NB4 (cell line): ENCODE results near the gene ATF7IP2.
"Not testable (repeated sequence)": the region's sequence is repeated elsewhere in the genome, so short reads cannot be mapped to it uniquely, and the experiment has no call there.

ENCODE experiments used
- DNase-seq: peaks from one replicate; pipeline ENCODE4 v3.0.0; 2010; ENCODE audit warnings: low read depth
- H3K4me3 ChIP-seq: one replicate; pipeline ENCODE4 v1.5.1; 2011; ENCODE audit warnings: mild to moderate bottlenecking, low read depth, low read length, moderate library complexity
- MYC ChIP-seq: IDR thresholded peaks from 2 replicates; pipeline ENCODE4 v1.6.1; 2011; ENCODE audit warnings: low read depth, low read length
- POLR2A ChIP-seq: IDR thresholded peaks from 2 replicates; pipeline ENCODE4 v1.6.1; 2011; ENCODE audit warnings: mild to moderate bottlenecking; ENCODE audit not compliant: insufficient read length; ENCODE audit errors: extremely low read depth
- TF ChIP-seq, protein P1 (sequence below): IDR thresholded peaks from 2 replicates; pipeline ENCODE4 v1.6.1; 2011; ENCODE audit warnings: low read depth, low read length
- TF ChIP-seq, protein P2 (sequence below): IDR thresholded peaks from one replicate; pipeline ENCODE4 v1.5.1; 2012; ENCODE audit warnings: low read depth, low read length

Gene ATF7IP2

DNA sequence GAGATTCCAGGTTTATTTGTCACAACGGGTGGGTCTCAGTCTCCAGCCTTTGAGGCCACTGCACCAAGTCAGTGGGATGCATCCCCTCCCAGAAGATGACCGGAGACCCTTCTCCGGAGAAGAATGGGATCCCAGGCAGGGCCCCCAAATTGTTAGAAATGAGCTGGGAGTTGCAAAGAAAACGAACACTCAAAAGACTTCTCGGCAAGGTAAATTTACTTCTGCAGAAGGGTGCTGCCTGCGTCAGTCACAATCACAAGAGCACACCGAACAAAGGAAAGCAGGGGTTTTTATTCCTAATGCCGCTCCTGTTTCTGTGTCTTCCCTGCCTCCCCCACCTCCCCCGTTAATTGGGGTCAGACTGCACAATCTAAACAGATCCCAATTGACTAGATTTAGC is 61.4 kb downstream of the ATF7IP2 start:
- no peak overlapping the region for H3K4me3 ChIP-seq
- no peak for DNase-seq
- TF ChIP-seq, protein P1, sequence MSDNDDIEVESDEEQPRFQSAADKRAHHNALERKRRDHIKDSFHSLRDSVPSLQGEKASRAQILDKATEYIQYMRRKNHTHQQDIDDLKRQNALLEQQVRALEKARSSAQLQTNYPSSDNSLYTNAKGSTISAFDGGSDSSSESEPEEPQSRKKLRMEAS: no peak
- TF ChIP-seq MYC: no peak
- TF ChIP-seq, protein P2, sequence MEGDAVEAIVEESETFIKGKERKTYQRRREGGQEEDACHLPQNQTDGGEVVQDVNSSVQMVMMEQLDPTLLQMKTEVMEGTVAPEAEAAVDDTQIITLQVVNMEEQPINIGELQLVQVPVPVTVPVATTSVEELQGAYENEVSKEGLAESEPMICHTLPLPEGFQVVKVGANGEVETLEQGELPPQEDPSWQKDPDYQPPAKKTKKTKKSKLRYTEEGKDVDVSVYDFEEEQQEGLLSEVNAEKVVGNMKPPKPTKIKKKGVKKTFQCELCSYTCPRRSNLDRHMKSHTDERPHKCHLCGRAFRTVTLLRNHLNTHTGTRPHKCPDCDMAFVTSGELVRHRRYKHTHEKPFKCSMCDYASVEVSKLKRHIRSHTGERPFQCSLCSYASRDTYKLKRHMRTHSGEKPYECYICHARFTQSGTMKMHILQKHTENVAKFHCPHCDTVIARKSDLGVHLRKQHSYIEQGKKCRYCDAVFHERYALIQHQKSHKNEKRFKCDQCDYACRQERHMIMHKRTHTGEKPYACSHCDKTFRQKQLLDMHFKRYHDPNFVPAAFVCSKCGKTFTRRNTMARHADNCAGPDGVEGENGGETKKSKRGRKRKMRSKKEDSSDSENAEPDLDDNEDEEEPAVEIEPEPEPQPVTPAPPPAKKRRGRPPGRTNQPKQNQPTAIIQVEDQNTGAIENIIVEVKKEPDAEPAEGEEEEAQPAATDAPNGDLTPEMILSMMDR: no peak
- no peak for TF ChIP-seq POLR2A

DNA sequence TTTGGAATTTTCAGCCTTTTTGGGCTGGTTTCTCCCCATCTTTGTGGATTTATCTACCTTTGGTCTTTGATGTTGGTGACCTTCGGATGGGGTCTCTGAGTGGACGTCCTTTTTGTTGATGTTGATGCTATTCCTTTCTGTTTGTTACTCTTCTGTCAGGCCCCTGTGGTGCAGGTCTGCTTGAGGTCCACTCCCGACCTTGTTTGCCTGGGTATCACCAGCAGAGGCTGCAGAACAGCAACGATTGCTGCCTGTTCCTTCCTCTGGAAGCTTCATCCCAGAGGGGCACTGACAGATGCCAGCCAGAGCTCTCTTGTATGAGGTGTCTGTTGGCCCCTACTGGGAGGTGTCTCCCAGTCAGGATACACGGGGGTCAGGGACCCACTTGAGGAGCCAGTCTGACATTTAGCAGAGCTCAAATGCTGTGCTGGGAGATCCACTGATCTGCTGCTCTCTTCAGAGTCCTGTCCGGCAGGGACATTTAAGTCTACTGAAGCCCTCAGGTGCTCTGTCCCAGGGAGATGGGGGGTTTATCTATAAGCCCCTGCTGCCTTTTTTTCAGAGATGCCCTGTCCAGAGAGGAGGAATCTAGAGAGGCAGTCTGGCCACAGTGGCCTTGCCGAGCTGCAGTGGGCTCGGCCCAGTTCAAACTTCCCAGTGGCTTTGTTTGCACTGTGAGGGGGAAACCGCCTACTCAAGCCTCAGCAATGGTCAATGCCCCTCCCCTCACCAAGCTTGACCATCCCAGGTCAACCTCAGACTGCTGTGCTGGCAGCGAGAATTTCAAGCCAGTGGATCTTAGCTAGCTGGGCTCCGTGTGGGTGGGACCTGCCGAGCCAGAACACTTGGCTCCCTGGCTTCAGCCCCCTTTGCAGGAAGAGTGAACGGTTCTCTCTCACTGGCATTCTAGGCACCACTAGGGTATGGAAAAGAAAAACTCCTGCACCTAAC is 66.6 kb downstream of the ATF7IP2 start:
- DNase-seq, H3K4me3 ChIP-seq: not testable (repeated sequence)

DNA sequence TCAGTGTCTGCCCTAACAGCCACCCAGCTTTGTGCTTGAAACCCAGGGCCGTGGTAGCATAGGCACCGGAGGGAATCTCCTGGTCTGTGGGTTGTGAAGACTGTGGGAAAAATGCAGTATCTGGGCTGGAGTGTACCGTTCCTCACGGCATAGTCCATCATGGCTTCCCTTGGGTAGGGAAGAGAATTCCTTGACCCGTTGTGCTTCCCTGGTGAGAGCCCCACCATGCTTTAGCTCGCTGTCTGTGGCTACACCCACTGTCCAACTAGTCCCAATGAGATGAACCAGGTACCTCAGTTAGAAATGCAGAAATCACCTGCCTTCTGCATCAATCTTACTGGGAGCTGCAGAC is 67.3 kb downstream of the ATF7IP2 start:
- no peak overlapping the region for H3K4me3 ChIP-seq
- TF ChIP-seq, protein P1: no peak
- TF ChIP-seq, protein P2: no peak
- TF ChIP-seq MYC (no peak), POLR2A (no peak)
- DNase-seq: no peak

DNA sequence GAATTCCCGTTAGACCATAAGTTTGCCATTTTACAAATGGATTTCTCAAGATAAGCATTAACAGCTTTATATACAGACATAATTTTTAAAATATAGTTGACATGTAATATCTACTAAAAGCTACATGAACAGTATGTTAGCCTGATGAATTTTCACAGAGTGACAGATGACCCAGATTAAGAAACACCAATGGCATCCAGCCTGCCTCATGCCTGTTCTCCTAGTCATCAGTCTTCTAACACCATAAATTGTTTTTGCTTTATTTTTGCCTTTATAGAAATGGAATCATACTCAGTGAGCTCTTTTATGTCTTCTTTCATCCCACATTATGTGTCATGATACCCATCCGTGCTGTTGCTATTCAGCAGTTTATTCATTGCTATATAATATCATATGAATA is 80.0 kb downstream of the ATF7IP2 start:
- no peak overlapping the region for H3K4me3 ChIP-seq
- DNase-seq: no peak
- TF ChIP-seq, protein P2: no peak
- TF ChIP-seq MYC (no peak), POLR2A (no peak)
- TF ChIP-seq, protein P1: no peak

DNA sequence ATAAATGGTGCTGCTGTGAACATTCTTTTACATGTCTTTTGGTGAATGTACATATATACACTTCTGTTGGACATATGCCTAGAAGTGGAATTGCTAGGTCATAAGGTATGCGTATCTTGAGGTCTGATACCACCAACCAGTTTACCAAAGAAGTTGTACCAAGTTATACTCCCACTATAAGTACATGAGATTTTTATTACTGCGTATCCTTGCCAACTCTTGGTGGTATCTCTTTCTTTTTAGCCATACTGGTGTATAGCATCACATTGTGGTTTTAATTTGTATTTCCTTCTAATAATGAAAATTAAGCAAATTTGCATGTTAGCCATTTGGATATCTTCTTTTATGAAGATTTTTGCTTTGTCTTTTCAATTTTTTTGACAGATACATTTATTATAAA is 80.5 kb downstream of the ATF7IP2 start:
- no peak for DNase-seq
- TF ChIP-seq POLR2A: no peak
- H3K4me3 ChIP-seq: no peak overlapping the region

DNA sequence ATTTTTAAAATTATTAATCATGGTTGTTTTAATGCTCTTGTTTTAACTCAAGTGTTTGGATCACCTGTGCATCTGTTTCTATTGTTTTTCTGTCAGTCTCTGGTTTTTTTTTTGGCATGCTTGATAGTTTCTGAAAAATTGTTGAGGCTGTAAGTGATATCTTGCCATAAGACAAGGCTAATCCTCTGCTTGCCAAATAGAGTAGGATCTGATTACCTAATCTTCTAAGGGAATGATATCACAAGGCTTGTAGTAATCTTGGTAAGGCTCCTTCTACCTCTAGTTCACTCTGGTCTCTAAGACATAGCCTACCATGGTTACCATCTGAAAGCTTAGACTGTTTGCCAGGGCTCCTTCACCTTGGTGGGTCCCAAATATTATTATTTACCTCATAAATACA is 81.0 kb downstream of the ATF7IP2 start:
- TF ChIP-seq, protein P1: no peak
- no peak for TF ChIP-seq MYC
- TF ChIP-seq POLR2A: no peak
- TF ChIP-seq, protein P2: no peak
- DNase-seq: no peak
- no peak overlapping the region for H3K4me3 ChIP-seq

DNA sequence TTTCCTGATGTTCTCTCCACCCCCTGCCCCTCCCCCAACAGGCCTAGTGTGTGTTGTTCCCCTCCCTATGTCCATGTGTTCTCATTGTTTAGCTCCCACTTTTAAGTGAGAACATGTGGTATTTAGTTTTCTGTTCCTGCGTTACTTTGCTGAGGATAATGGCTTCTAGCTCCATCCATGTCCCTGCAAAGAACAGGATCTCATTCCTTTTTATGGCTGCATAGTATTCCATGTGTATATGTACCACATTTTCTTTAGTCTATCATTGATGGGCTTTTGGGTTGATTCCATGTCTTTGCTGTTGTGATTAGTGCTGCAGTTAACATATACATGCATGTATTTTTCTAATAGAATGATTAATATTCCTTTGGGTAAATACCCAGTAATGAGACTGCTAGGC is 90.8 kb downstream of the ATF7IP2 start:
- not testable (repeated sequence) for DNase-seq, H3K4me3 ChIP-seq
